GM18907 (cell line): Measurements from ENCODE around the gene WDR13.

Source experiments
- ATAC-seq: cut with Tn5 transposase; IDR thresholded peaks from one replicate; pipeline ENCODE4 v1.9.1; 2021; ENCODE audit warnings: mild to moderate bottlenecking, moderate library complexity; ENCODE audit not compliant: unreplicated experiment

Gene WDR13

GRCh38 chrX:48592971-48593370 lies 4.3 kb upstream of the WDR13 start:
- ATAC-seq, result no peak

GRCh38 chrX:48595929-48596328 lies 1.4 kb upstream of the WDR13 start:
- ATAC-seq, result no peak

- no peak for ATAC-seq
Observed at GRCh38 chrX:48598614-48599013, 1.3 kb downstream of the WDR13 start.

GRCh38 chrX:48599341-48599740 lies 2.0 kb downstream of the WDR13 start:
- no peak for ATAC-seq

GRCh38 chrX:48600226-48600625 lies 2.9 kb downstream of the WDR13 start:
- no peak for ATAC-seq

- ATAC-seq, result no peak
Observed at GRCh38 chrX:48601741-48602394, 4.6 kb downstream of the WDR13 start.

GRCh38 chrX:48604701-48605100 lies 7.4 kb downstream of the WDR13 start:
- no peak for ATAC-seq

- no peak for ATAC-seq
Observed at GRCh38 chrX:48606091-48606490, 8.8 kb downstream of the WDR13 start.

GRCh38 chrX:48611703-48612102 lies 14.4 kb downstream of the WDR13 start:
- ATAC-seq, result no peak

GRCh38 chrX:48613502-48614160 lies 16.3 kb downstream of the WDR13 start:
- no peak for ATAC-seq

- no peak for ATAC-seq
Observed at GRCh38 chrX:48616576-48616975, 19.3 kb downstream of the WDR13 start.

- ATAC-seq, result no peak
Observed at GRCh38 chrX:48617542-48618340, 20.4 kb downstream of the WDR13 start.

GRCh38 chrX:48626401-48627298 lies 29.4 kb downstream of the WDR13 start:
- no peak for ATAC-seq

- ATAC-seq, result peak; percentile 80
Observed at GRCh38 chrX:48631376-48632090, 34.2 kb downstream of the WDR13 start.

GRCh38 chrX:48632207-48632606 lies 34.9 kb downstream of the WDR13 start:
- ATAC-seq, result no peak

GRCh38 chrX:48636301-48636700 lies 39.0 kb downstream of the WDR13 start:
- ATAC-seq, result no peak

GRCh38 chrX:48636776-48637175 lies 39.5 kb downstream of the WDR13 start:
- no peak for ATAC-seq

GRCh38 chrX:48645669-48646068 lies 48.4 kb downstream of the WDR13 start:
- ATAC-seq, result no peak

GRCh38 chrX:48648336-48648751 lies 51.1 kb downstream of the WDR13 start:
- ATAC-seq, result no peak

- ATAC-seq, result no peak
Observed at GRCh38 chrX:48649102-48649501, 51.8 kb downstream of the WDR13 start.
